ENCODE measurements around the gene GALNT14.

The GALNT14 gene

GRCh38 chr2:30990671-30991070 is 147.6 kb downstream of the GALNT14 start:
- DNase-seq (ENCODE audit: low read depth) = no peak
- no peak overlapping the region for H3K4me3 ChIP-seq (ENCODE audit: low read length)
- TF ChIP-seq CTCF (conservative IDR thresholded peaks at IDR 0.05; ENCODE audit: low read depth, low read length) = no peak

GRCh38 chr2:30990176-30990575 is 148.1 kb downstream of the GALNT14 start:
- no peak overlapping the region for H3K4me3 ChIP-seq (ENCODE audit: low read length)
- TF ChIP-seq CTCF (conservative IDR thresholded peaks at IDR 0.05; ENCODE audit: low read depth, low read length) = no peak

GRCh38 chr2:30989746-30990145 is 148.5 kb downstream of the GALNT14 start:
- no peak for DNase-seq (ENCODE audit: low read depth)
- no peak overlapping the region for H3K4me3 ChIP-seq (ENCODE audit: low read length)
- TF ChIP-seq CTCF (conservative IDR thresholded peaks at IDR 0.05; ENCODE audit: low read depth, low read length) = no peak

More at GRCh38 chr2:30990176-30990575, 148.1 kb downstream of the GALNT14 start:
- DNase-seq (ENCODE audit: low read depth) = no peak

- no peak overlapping the region for H3K4me3 ChIP-seq (ENCODE audit: low read length)
Measured at GRCh38 chr2:30987566-30987965, 150.7 kb downstream of the GALNT14 start.

GRCh38 chr2:30986231-30986580 is 152.0 kb downstream of the GALNT14 start:
- no peak overlapping the region for H3K4me3 ChIP-seq (ENCODE audit: low read length)
- no peak for DNase-seq (ENCODE audit: low read depth)
- TF ChIP-seq CTCF (conservative IDR thresholded peaks at IDR 0.05; ENCODE audit: low read depth, low read length) = no peak

More at GRCh38 chr2:30987566-30987965, 150.7 kb downstream of the GALNT14 start:
- TF ChIP-seq CTCF (conservative IDR thresholded peaks at IDR 0.05; ENCODE audit: low read depth, low read length) = no peak
- no peak for DNase-seq (ENCODE audit: low read depth)

GRCh38 chr2:30985493-30986230 is 152.6 kb downstream of the GALNT14 start:
- no peak for TF ChIP-seq CTCF (conservative IDR thresholded peaks at IDR 0.05; ENCODE audit: low read depth, low read length)
- no peak overlapping the region for H3K4me3 ChIP-seq (ENCODE audit: low read length)
- DNase-seq (ENCODE audit: low read depth) = no peak

GRCh38 chr2:30984148-30984547 is 154.1 kb downstream of the GALNT14 start:
- TF ChIP-seq CTCF (conservative IDR thresholded peaks at IDR 0.05; ENCODE audit: low read depth, low read length) = no peak
- no peak for DNase-seq (ENCODE audit: low read depth)
- no peak overlapping the region for H3K4me3 ChIP-seq (ENCODE audit: low read length)

Measured in retinal pigment epithelial cell (primary cell).